GM21825 (cell line): ENCODE data around the gene RNF40.

Experiments
- ATAC-seq: cut with Tn5 transposase; IDR thresholded peaks from one replicate; pipeline ENCODE4 v1.9.1; 2021; ENCODE audit warnings: mild to moderate bottlenecking, moderate library complexity; ENCODE audit not compliant: unreplicated experiment

The RNF40 gene

GRCh38 chr16:30761928-30762902 lies at the start of gene RNF40, which contains the start of gene CFAP119:
Gene RNF40, plus strand, starts transcription at chr16:30762322. Its CDS starts 224 bp downstream, at chr16:30762546.
Gene CFAP119, minus strand, starts transcription at chr16:30762062. Its CDS starts 314 bp downstream, at chr16:30761748.
- peak; percentile 58 for ATAC-seq

- no peak for ATAC-seq
Measured at GRCh38 chr16:30715750-30716445, 46.2 kb upstream of the RNF40 start.

GRCh38 chr16:30720086-30720485 lies 42.0 kb upstream of the RNF40 start:
- ATAC-seq = no peak

DNA sequence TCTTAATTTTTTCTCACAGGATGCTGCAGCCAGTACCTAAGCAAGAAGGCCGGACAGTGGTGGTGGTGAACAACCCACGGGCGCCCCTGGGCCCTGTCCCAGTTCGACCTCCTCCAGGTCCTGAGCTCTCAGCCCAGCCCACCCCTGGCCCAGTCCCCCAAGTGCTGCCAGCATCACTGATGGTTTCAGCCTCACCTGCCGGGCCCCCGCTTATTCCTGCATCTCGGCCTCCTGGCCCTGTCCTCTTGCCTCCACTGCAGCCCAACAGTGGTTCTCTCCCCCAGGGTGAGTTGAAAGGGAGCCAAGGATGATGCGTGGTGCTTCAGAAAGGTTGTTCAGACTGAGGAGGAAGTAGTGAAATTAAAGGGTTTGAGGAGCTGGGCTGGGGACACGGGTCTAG lies 41.4 kb upstream of the RNF40 start:
- no peak for ATAC-seq

- no peak for ATAC-seq
Measured at GRCh38 chr16:30721167-30721566, 41.0 kb upstream of the RNF40 start.

GRCh38 chr16:30721606-30722005 lies 40.5 kb upstream of the RNF40 start:
- ATAC-seq = no peak

- no peak for ATAC-seq
Measured at GRCh38 chr16:30722443-30722842, 39.7 kb upstream of the RNF40 start.

DNA sequence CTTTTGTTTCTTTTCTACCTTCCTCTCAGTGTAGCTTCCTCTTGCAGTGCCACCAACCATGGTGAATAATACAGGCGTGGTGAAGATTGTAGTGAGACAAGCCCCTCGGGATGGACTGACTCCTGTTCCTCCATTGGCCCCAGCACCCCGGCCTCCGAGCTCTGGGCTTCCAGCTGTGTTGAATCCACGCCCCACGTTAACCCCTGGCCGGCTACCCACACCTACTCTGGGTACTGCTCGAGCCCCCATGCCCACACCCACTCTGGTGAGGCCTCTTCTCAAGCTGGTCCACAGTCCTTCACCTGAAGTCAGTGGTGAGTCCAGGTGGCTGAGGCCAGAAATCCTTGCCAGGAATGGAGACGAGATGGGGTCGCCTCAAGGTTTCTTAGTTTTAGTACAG lies 39.2 kb upstream of the RNF40 start:
- ATAC-seq = no peak

GRCh38 chr16:30723725-30724355 lies 38.3 kb upstream of the RNF40 start:
- no peak for ATAC-seq

DNA sequence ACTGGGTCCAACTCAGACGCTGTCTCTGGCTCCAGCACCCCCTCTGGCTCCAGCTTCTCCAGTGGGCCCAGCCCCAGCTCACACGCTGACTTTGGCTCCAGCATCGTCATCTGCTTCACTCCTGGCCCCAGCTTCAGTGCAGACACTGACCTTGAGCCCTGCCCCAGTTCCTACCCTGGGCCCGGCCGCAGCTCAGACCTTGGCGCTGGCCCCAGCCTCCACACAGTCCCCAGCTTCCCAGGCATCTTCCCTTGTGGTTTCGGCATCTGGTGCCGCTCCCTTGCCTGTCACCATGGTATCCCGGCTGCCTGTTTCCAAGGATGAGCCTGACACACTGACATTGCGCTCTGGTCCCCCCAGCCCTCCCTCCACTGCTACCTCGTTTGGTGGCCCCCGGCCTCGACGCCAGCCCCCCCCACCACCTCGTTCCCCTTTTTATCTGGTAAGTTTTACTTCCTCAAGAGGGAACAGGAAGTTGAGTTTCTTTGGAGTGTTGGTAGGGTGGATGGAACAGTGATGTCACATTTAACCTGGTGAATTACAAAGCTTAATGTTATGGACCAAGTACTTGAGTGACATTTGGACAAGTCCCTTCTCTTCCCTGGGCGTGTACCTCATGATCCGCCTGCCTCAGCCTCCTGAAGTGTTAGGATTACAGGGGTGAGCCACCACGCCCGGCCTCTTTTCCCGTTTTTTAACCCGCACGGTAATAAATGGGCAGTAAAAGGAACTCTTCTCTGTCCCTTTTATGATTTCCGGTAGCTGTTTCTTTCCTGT lies 37.3 kb upstream of the RNF40 start:
- ATAC-seq = no peak

- no peak for ATAC-seq
Measured at GRCh38 chr16:30725418-30725792, 36.7 kb upstream of the RNF40 start.

- no peak for ATAC-seq
Measured at GRCh38 chr16:30728321-30728720, 33.8 kb upstream of the RNF40 start.

GRCh38 chr16:30728899-30729672 lies 33.0 kb upstream of the RNF40 start:
- ATAC-seq = no peak

DNA sequence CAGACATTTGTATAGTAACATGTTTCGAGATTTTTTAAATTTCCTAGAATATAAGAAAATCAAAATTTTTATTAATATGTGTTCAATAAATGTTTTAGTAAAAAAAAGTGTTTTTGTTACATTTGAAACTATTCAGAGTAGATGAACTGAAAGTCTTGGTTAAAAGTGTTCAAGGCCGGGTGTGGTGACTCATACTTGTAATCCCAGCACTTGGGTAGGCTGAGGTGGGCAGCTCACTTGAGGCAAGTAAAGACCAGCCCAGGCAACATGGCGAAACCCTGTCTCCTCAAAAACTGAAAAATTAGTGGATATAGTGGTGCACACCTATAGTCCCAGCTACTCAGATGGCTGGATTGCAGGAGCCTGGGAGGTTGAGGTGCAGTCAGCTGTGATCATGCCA lies 30.7 kb upstream of the RNF40 start:
- ATAC-seq = no peak

DNA sequence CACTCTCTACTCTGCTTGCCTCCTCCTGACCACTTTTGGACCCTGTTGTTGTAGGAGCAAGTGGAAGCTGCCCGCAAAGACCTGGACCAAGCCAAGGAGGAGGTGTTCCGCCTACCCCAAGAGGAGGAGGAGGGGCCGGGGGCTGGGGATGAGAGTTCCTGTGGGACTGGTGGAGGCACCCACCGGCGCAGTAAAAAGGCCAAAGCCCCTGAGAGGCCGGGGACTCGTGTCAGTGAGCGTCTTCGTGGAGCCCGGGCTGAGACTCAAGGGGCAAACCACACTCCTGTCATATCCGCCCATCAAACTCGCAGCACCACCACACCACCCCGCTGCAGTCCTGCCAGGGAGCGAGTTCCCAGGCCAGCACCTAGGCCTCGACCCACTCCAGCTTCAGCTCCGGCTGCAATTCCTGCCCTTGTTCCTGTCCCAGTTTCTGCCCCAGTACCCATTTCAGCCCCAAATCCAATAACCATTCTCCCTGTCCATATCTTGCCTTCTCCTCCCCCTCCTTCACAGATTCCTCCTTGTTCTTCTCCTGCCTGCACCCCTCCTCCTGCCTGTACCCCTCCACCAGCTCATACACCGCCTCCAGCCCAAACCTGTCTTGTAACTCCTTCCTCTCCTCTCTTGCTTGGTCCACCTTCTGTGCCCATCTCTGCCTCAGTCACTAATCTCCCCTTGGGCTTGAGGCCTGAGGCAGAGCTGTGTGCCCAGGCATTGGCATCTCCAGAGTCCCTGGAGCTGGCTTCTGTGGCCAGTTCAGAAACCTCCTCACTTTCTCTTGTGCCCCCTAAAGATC lies 24.9 kb upstream of the RNF40 start:
- no peak for ATAC-seq

- no peak for ATAC-seq
Measured at GRCh38 chr16:30737794-30738648, 24.1 kb upstream of the RNF40 start.

GRCh38 chr16:30738984-30739951 lies 22.9 kb upstream of the RNF40 start:
- no peak for ATAC-seq
